Measurements from ENCODE around the gene MUCL3.

Gene MUCL3

GRCh38 chr6:30932665-30933365, 8.0 kb upstream of the MUCL3 start:
- in situ Hi-C loops (cut with HindIII; ENCODE audit: low sequenced_read_pairs), result no loop called here

GRCh38 chr6:30935018-30935417, 5.8 kb upstream of the MUCL3 start:
- in situ Hi-C loops (cut with HindIII; ENCODE audit: low sequenced_read_pairs), result loop anchor here (5.0 kb wide), 1 partner anchor 77 kb away; the partner anchor contains the start of gene MUC22

GRCh38 chr6:30937265-30937664, 3.5 kb upstream of the MUCL3 start:
- in situ Hi-C loops (cut with HindIII; ENCODE audit: low sequenced_read_pairs), result loop anchor here (5.0 kb wide), 1 partner anchor 75 kb away; the partner anchor contains the start of gene MUC22

GRCh38 chr6:30938730-30939129, 2.0 kb upstream of the MUCL3 start:
- in situ Hi-C loops (cut with HindIII; ENCODE audit: low sequenced_read_pairs), result loop anchor here (5.0 kb wide), 1 partner anchor 74 kb away; the partner anchor contains the start of gene MUC22

GRCh38 chr6:30939473-30939872, 1.3 kb upstream of the MUCL3 start:
- in situ Hi-C loops (cut with HindIII; ENCODE audit: low sequenced_read_pairs), result loop anchor here (5.0 kb wide), 1 partner anchor 73 kb away; the partner anchor contains the start of gene MUC22

GRCh38 chr6:30942338-30943060, 1.7 kb downstream of the MUCL3 start:
- in situ Hi-C loops (cut with HindIII; ENCODE audit: low sequenced_read_pairs), result no loop called here

GRCh38 chr6:30944051-30944450, 3.3 kb downstream of the MUCL3 start:
- in situ Hi-C loops (cut with HindIII; ENCODE audit: low sequenced_read_pairs), result no loop called here

GRCh38 chr6:30945281-30945680, 4.5 kb downstream of the MUCL3 start:
- in situ Hi-C loops (cut with HindIII; ENCODE audit: low sequenced_read_pairs), result loop anchor here (5.0 kb wide), 1 partner anchor 127 kb away; no protein-coding TSS in a partner anchor

GRCh38 chr6:30947231-30947630, 6.5 kb downstream of the MUCL3 start:
- in situ Hi-C loops (cut with HindIII; ENCODE audit: low sequenced_read_pairs), result loop anchor here (5.0 kb wide), 1 partner anchor 125 kb away; no protein-coding TSS in a partner anchor

GRCh38 chr6:30948811-30949210, 8.0 kb downstream of the MUCL3 start:
- in situ Hi-C loops (cut with HindIII; ENCODE audit: low sequenced_read_pairs), result loop anchor here (5.0 kb wide), 1 partner anchor 123 kb away; no protein-coding TSS in a partner anchor

GRCh38 chr6:30951907-30952469, 11.2 kb downstream of the MUCL3 start:
- in situ Hi-C loops (cut with HindIII; ENCODE audit: low sequenced_read_pairs), result no loop called here

- in situ Hi-C loops (cut with HindIII; ENCODE audit: low sequenced_read_pairs), result loop anchor here (5.0 kb wide), 1 partner anchor 37 kb away; no protein-coding TSS in a partner anchor
These were observed 14.0 kb downstream of the MUCL3 start for GRCh38 chr6:30954631-30955366.

GRCh38 chr6:30955367-30956042, 14.7 kb downstream of the MUCL3 start:
- in situ Hi-C loops (cut with HindIII; ENCODE audit: low sequenced_read_pairs), result loop anchor here (5.0 kb wide), 1 partner anchor 38 kb away; no protein-coding TSS in a partner anchor

GRCh38 chr6:30957716-30958115, 16.9 kb downstream of the MUCL3 start:
- in situ Hi-C loops (cut with HindIII; ENCODE audit: low sequenced_read_pairs), result loop anchor here (5.0 kb wide), 1 partner anchor 40 kb away; no protein-coding TSS in a partner anchor

- in situ Hi-C loops (cut with HindIII; ENCODE audit: low sequenced_read_pairs), result no loop called here
These were observed 20.3 kb downstream of the MUCL3 start for GRCh38 chr6:30960907-30961673.

- in situ Hi-C loops (cut with HindIII; ENCODE audit: low sequenced_read_pairs), result no loop called here
These were observed 21.9 kb downstream of the MUCL3 start for GRCh38 chr6:30962716-30963115.

GRCh38 chr6:30963641-30964040, 22.9 kb downstream of the MUCL3 start:
- in situ Hi-C loops (cut with HindIII; ENCODE audit: low sequenced_read_pairs), result no loop called here

GRCh38 chr6:30964075-30964474, 23.3 kb downstream of the MUCL3 start:
- in situ Hi-C loops (cut with HindIII; ENCODE audit: low sequenced_read_pairs), result no loop called here

GRCh38 chr6:30965140-30965601, 24.4 kb downstream of the MUCL3 start:
- in situ Hi-C loops (cut with HindIII; ENCODE audit: low sequenced_read_pairs), result no loop called here

All from endothelial cell of hepatic sinusoid (primary cell).